Measurements from ENCODE around the gene MYO18B.
"Not testable (repeated sequence)": the region's sequence is repeated elsewhere in the genome, so short reads cannot be mapped to it uniquely, and the experiment has no call there.

MYO18B gene

GRCh38 chr22:25953276-25953675 lies 211.3 kb downstream of the MYO18B start:
- no peak for DNase-seq (ENCODE audit: low read depth)

- no peak for DNase-seq (ENCODE audit: low read depth)
Measured at GRCh38 chr22:25953919-25954318, 211.9 kb downstream of the MYO18B start.

GRCh38 chr22:25955323-25955722 lies 213.3 kb downstream of the MYO18B start:
- no peak for DNase-seq (ENCODE audit: low read depth)

- DNase-seq (ENCODE audit: low read depth): no peak
Measured at GRCh38 chr22:25956801-25957200, 214.8 kb downstream of the MYO18B start.

GRCh38 chr22:25959818-25960774 lies 218.1 kb downstream of the MYO18B start:
- no peak for DNase-seq (ENCODE audit: low read depth)

- no peak for DNase-seq (ENCODE audit: low read depth)
Measured at GRCh38 chr22:25961699-25962098, 219.7 kb downstream of the MYO18B start.

GRCh38 chr22:25962711-25963110 lies 220.7 kb downstream of the MYO18B start:
- DNase-seq (ENCODE audit: low read depth): no peak

GRCh38 chr22:25964961-25965730 lies 223.2 kb downstream of the MYO18B start:
- DNase-seq (ENCODE audit: low read depth): no peak

- no peak for DNase-seq (ENCODE audit: low read depth)
Measured at GRCh38 chr22:25966448-25966913, 224.5 kb downstream of the MYO18B start.

- DNase-seq (ENCODE audit: low read depth): no peak
Measured at GRCh38 chr22:25969286-25969685, 227.3 kb downstream of the MYO18B start.

GRCh38 chr22:25969901-25970300 lies 227.9 kb downstream of the MYO18B start:
- DNase-seq (ENCODE audit: low read depth): no peak

GRCh38 chr22:25970374-25970911 lies 228.5 kb downstream of the MYO18B start:
- DNase-seq (ENCODE audit: low read depth): no peak

- no peak for DNase-seq (ENCODE audit: low read depth)
Measured at GRCh38 chr22:25970999-25971811, 229.2 kb downstream of the MYO18B start.

- no peak for DNase-seq (ENCODE audit: low read depth)
Measured at GRCh38 chr22:25972397-25972796, 230.4 kb downstream of the MYO18B start.

GRCh38 chr22:25976356-25976755 lies 234.4 kb downstream of the MYO18B start:
- no peak for DNase-seq (ENCODE audit: low read depth)

GRCh38 chr22:25979968-25980367 lies 238.0 kb downstream of the MYO18B start:
- DNase-seq (ENCODE audit: low read depth): no peak

- not testable (repeated sequence) for DNase-seq (ENCODE audit: low read depth)
Measured at GRCh38 chr22:25984911-25985310, 242.9 kb downstream of the MYO18B start.

GRCh38 chr22:25987948-25988347 lies 246.0 kb downstream of the MYO18B start:
- no peak for DNase-seq (ENCODE audit: low read depth)

GRCh38 chr22:25990940-25991339 lies 249.0 kb downstream of the MYO18B start:
- DNase-seq (ENCODE audit: low read depth): no peak

GRCh38 chr22:25992331-25992730 lies 250.3 kb downstream of the MYO18B start:
- no peak for DNase-seq (ENCODE audit: low read depth)

- DNase-seq (ENCODE audit: low read depth): no peak
Measured at GRCh38 chr22:25996669-25997068, 254.7 kb downstream of the MYO18B start.
